Hepatocyte (in vitro differentiated cells): ENCODE results near the gene KRTAP12-2. TPM values are rescaled to one million over a fixed set of nuclear protein-coding genes. Genes with fewer than 3 reads are reported as not detected.

Experiments used
- DNase-seq: peaks from one replicate; pipeline ENCODE4 v3.0.0-alpha.2; 2016; ENCODE audit warnings: low spot score
- H2AFZ ChIP-seq: fragments of 200-600 bp; sonication (generic); 2 replicates; pipeline ENCODE4 v1.6.0; 2016; ENCODE audit warnings: antibody characterized with exemption, mild to moderate bottlenecking
- H3K27ac ChIP-seq: fragments of 200-600 bp; sonication (generic); 2 replicates; pipeline ENCODE4 v1.5.1; 2016; ENCODE audit warnings: mild to moderate bottlenecking
- H3K27me3 ChIP-seq: fragments of 200-600 bp; sonication (generic); 2 replicates; pipeline ENCODE4 v1.6.1; 2016
- H3K36me3 ChIP-seq: fragments of 200-600 bp; sonication (generic); replicated peaks from 2 replicates; pipeline ENCODE4 v1.5.1; 2016; ENCODE audit warnings: low read depth; ENCODE audit not compliant: insufficient read depth
- H3K4me1 ChIP-seq: fragments of 200-600 bp; sonication (generic); 2 replicates; pipeline ENCODE4 v1.5.1; 2016; ENCODE audit warnings: mild to moderate bottlenecking, moderate library complexity; ENCODE audit not compliant: insufficient read depth
- H3K4me2 ChIP-seq: fragments of 200-600 bp; sonication (generic); 2 replicates; pipeline ENCODE4 v1.6.0; 2016
- H3K4me3 ChIP-seq: fragments of 200-600 bp; sonication (generic); 2 replicates; pipeline ENCODE4 v1.5.1; 2016; ENCODE audit warnings: mild to moderate bottlenecking
- H3K79me2 ChIP-seq: fragments of 200-600 bp; sonication (generic); 2 replicates; pipeline ENCODE4 v1.6.0; 2017; ENCODE audit warnings: mild to moderate bottlenecking
- H3K9me2 ChIP-seq: fragments of 200-600 bp; sonication (generic); replicated peaks from 2 replicates; pipeline ENCODE4 v1.6.0; 2017; ENCODE audit warnings: mild to moderate bottlenecking; ENCODE audit not compliant: insufficient read depth
- H3K9me3 ChIP-seq: fragments of 200-600 bp; sonication (generic); 2 replicates; pipeline ENCODE4 v1.5.1; 2016; ENCODE audit warnings: low read depth, mild to moderate bottlenecking
- H4K20me1 ChIP-seq: fragments of 200-600 bp; sonication (generic); 2 replicates; pipeline ENCODE4 v1.6.0; 2016; ENCODE audit warnings: mild to moderate bottlenecking; ENCODE audit not compliant: insufficient read depth, poor library complexity, severe bottlenecking
- CTCF ChIP-seq: fragments of 200-600 bp; sonication (generic); IDR thresholded peaks from 2 replicates; pipeline ENCODE4 v1.5.1; 2016; ENCODE audit warnings: antibody characterized with exemption, mild to moderate bottlenecking; ENCODE audit not compliant: poor library complexity
- EZH2 ChIP-seq: fragments of 200-600 bp; sonication (generic); IDR thresholded peaks from 2 replicates; pipeline ENCODE4 v1.6.1; 2016; ENCODE audit warnings: antibody characterized with exemption, mild to moderate bottlenecking, borderline replicate concordance
- EZH2phosphoT487 ChIP-seq: fragments of 200-600 bp; sonication (generic); IDR thresholded peaks from one replicate; pipeline ENCODE4 v1.6.1; 2018; ENCODE audit warnings: antibody characterized with exemption, mild to moderate bottlenecking, low read depth, moderate library complexity; ENCODE audit not compliant: unreplicated experiment, severe bottlenecking
- WGBS: methylation state at CpG from one replicate; pipeline ENCODE4 v1.1.6; 2016; ENCODE audit warnings: low lambda C conversion rate; ENCODE audit errors: missing lambda C conversion rate; 5-methylcytosine and 5-hydroxymethylcytosine counted together
- polyA plus RNA-seq: library from polyadenylated mRNA; unstranded; fragments of >200 nt; fragmentation: Nextera tagmentation; extraction: Ambion mirVana; gene quantifications from 2 replicates; pipeline ENCODE4 v1.2.1, GENCODE V29; 2016
- total RNA-seq: library from RNA; depleted of rRNA; stranded (reverse); fragments of >200 nt; gene quantifications from 2 replicates; pipeline ENCODE4 v1.2.3, GENCODE V29; 2014

The KRTAP12-2 gene
- not detected in 2 replicates for total RNA-seq
- not detected in 2 replicates for polyA plus RNA-seq

GRCh38 chr21:44666401-44667320 lies at the start of gene KRTAP12-2:
Gene KRTAP12-2 (minus strand): TSS chr21:44666927. CDS start chr21:44666886, 41 bp downstream.
- no peak for DNase-seq
- TF ChIP-seq EZH2: no peak
- TF ChIP-seq CTCF: no peak
- no peak for TF ChIP-seq EZH2phosphoT487
- Histone ChIP-seq H3K36me3 (no peaks in the 10 kb centered on the region), H3K4me1 (no peaks in the 10 kb centered on the region), H3K79me2 (no peaks in the 10 kb centered on the region), H3K9me2 (no peaks in the 10 kb centered on the region), H3K27me3 (no peaks in the 10 kb centered on the region), H3K4me3 (no peak within 1 kb of the TSS), H3K27ac (no peak within 1 kb of the TSS), H3K4me2 (no peak within 1 kb of the TSS), H4K20me1 (no peaks in the 10 kb centered on the region), H3K9me3 (peaks cover 3% of the 10 kb centered on the region), H2AFZ (no peak within 1 kb of the TSS)
- WGBS: 86% methylated on average over 19 of the region's 19 CpGs

- 13% methylated on average over 8 of the region's 8 CpGs for WGBS
- Histone ChIP-seq H3K4me3 (no peak overlapping the region), H3K79me2 (no peaks in the 10 kb centered on the region), H3K4me2 (no peak overlapping the region), H3K9me3 (no peaks in the 10 kb centered on the region), H3K9me2 (no peaks in the 10 kb centered on the region), H3K36me3 (no peaks in the 10 kb centered on the region), H2AFZ (no peak overlapping the region), H3K27me3 (peaks cover 87% of the 10 kb centered on the region), H3K4me1 (peaks cover 13% of the 10 kb centered on the region), H4K20me1 (no peaks in the 10 kb centered on the region), H3K27ac (no peak overlapping the region)
- no peak for TF ChIP-seq CTCF
- no peak for TF ChIP-seq EZH2phosphoT487
- no peak for TF ChIP-seq EZH2
- no peak for DNase-seq
Observed at GRCh38 chr21:44714905-44715304, 48.2 kb upstream of the KRTAP12-2 start.

- DNase-seq: no peak
- TF ChIP-seq EZH2: no peak
- TF ChIP-seq CTCF: no peak
- TF ChIP-seq EZH2phosphoT487: no peak
- H3K9me2 ChIP-seq: no peaks in the 10 kb centered on the region
- H2AFZ ChIP-seq: no peak overlapping the region
- peaks cover 89% of the 10 kb centered on the region for H3K27me3 ChIP-seq
- no peaks in the 10 kb centered on the region for H3K36me3 ChIP-seq
- whole genome bisulfite sequencing: 89% methylated on average over 10 of the region's 10 CpGs
- no peaks in the 10 kb centered on the region for H3K79me2 ChIP-seq
- H3K27ac ChIP-seq: no peak overlapping the region
- no peaks in the 10 kb centered on the region for H3K9me3 ChIP-seq
- no peak overlapping the region for H3K4me3 ChIP-seq
- no peaks in the 10 kb centered on the region for H4K20me1 ChIP-seq
- H3K4me2 ChIP-seq: no peak overlapping the region
- peaks cover 24% of the 10 kb centered on the region for H3K4me1 ChIP-seq
Observed at GRCh38 chr21:44713846-44714245, 47.1 kb upstream of the KRTAP12-2 start.
